MCF 10A (cell line): ENCODE data around the gene FAM210A. TPM values are rescaled to one million over a fixed set of nuclear protein-coding genes. Genes with fewer than 3 reads are reported as not detected.

Source experiments
- BruUV-seq: library from RNA; stranded (reverse); fragments of 400-500 nt; replicated peaks from 2 replicates; lab custom pipeline; 2021; lab: Mats Ljungman, UMichigan
- CTCF ChIA-PET: fragments of 300-600 bp; sonication (Branson Sonifier 250); formaldehyde crosslinking; extraction: SDS; loops from one replicate; lab custom pipeline; 2021; ENCODE audit warnings: antibody characterized with exemption, inconsistent platforms; lab: Yijun Ruan, JAX
- POLR2A ChIA-PET: fragments of 300-600, 350-650 bp; sonication (Branson Sonifier 250); formaldehyde crosslinking; extraction: SDS; loops from one replicate; lab custom pipeline; 2020; ENCODE audit warnings: antibody characterized with exemption, inconsistent platforms; lab: Yijun Ruan, JAX
- DNase-seq: peaks from one replicate; pipeline ENCODE4 v3.0.0-alpha.2; 2018; ENCODE audit not compliant: unreplicated experiment
- H3K27ac Mint-ChIP-seq: one replicate; pipeline ENCODE4 v1.8.0; 2022; ENCODE audit warnings: mild to moderate bottlenecking, low read depth, mixed read lengths; ENCODE audit not compliant: unreplicated experiment
- H3K27me3 Mint-ChIP-seq: one replicate; pipeline ENCODE4 v1.8.0; 2022; ENCODE audit warnings: mixed read lengths; ENCODE audit not compliant: insufficient read depth, unreplicated experiment
- H3K36me3 Mint-ChIP-seq: one replicate; pipeline ENCODE4 v1.8.0; 2022; ENCODE audit warnings: mild to moderate bottlenecking, moderate library complexity, mixed read lengths; ENCODE audit not compliant: insufficient read depth, unreplicated experiment
- H3K4me1 Mint-ChIP-seq: one replicate; pipeline ENCODE4 v1.8.0; 2022; ENCODE audit warnings: mixed read lengths; ENCODE audit not compliant: insufficient read depth, unreplicated experiment
- H3K4me3 Mint-ChIP-seq: one replicate; pipeline ENCODE4 v1.8.0; 2022; ENCODE audit warnings: mild to moderate bottlenecking, moderate library complexity, mixed read lengths; ENCODE audit not compliant: unreplicated experiment
- H3K9me3 Mint-ChIP-seq: one replicate; pipeline ENCODE4 v1.8.0; 2022; ENCODE audit warnings: mixed read lengths; ENCODE audit not compliant: unreplicated experiment
- CTCF ChIP-seq: fragments of 200-600 bp; IDR thresholded peaks from one replicate; pipeline ENCODE4 v1.8.0; 2022; ENCODE audit warnings: antibody characterized with exemption, mild to moderate bottlenecking; ENCODE audit not compliant: unreplicated experiment
- intact Hi-C: fragments of 100-400 bp; cut with micrococcal nuclease; formaldehyde crosslinking; loops from 2 replicates; pipeline ENCODE4 v1.14.1; 2022
- total RNA-seq: library from RNA; stranded (reverse); gene quantifications from 2 replicates; pipeline ENCODE4 v1.2.3, GENCODE V29; 2022

FAM210A gene
- total RNA-seq, 1 experiment from 2014 or later, result 31.2 TPM

GRCh38 chr18:13649397-13650390, 76.7 kb downstream of the FAM210A start:
- CTCF ChIA-PET, result no interaction called here
- Mint-ChIP-seq H3K9me3 (no peaks in the 10 kb centered on the region), H3K4me1 (no peaks in the 10 kb centered on the region), H3K27ac (no peak overlapping the region), H3K27me3 (peaks cover 8% of the 10 kb centered on the region), H3K4me3 (no peak overlapping the region), H3K36me3 (no peaks in the 10 kb centered on the region)
- POLR2A ChIA-PET, result no interaction called here
- DNase-seq, result no peak
- BruUV-seq, result no TSS peak
- intact Hi-C loops, result no loop called here
- TF ChIP-seq CTCF, result no peak

- no peak for TF ChIP-seq CTCF
- Mint-ChIP-seq H3K4me3 (no peak overlapping the region), H3K9me3 (no peaks in the 10 kb centered on the region), H3K4me1 (no peaks in the 10 kb centered on the region), H3K27me3 (peaks cover 12% of the 10 kb centered on the region), H3K36me3 (no peaks in the 10 kb centered on the region), H3K27ac (no peak overlapping the region)
- ChIA-PET POLR2A (interaction anchor here (0.6 kb wide), 1 partner anchor 80 kb away, joined by 3 read pairs; no protein-coding TSS in a partner anchor), CTCF (no interaction called here)
- BruUV-seq, result no TSS peak
- intact Hi-C loops, result no loop called here
- DNase-seq, result no peak
Observed at GRCh38 chr18:13647761-13648160, 78.6 kb downstream of the FAM210A start.

- intact Hi-C loops, result no loop called here
- CTCF ChIA-PET, result no interaction called here
- Mint-ChIP-seq H3K27ac (no peak overlapping the region), H3K4me1 (no peaks in the 10 kb centered on the region), H3K9me3 (no peaks in the 10 kb centered on the region), H3K4me3 (no peak overlapping the region), H3K27me3 (peaks cover 12% of the 10 kb centered on the region), H3K36me3 (no peaks in the 10 kb centered on the region)
- no peak for TF ChIP-seq CTCF
- no peak for DNase-seq
- BruUV-seq, result no TSS peak
- POLR2A ChIA-PET, result no interaction called here
Observed at GRCh38 chr18:13646633-13647032, 79.7 kb downstream of the FAM210A start.

- ChIA-PET POLR2A (no interaction called here), CTCF (interaction anchor here (0.6 to 1.2 kb wide), 2 partner anchors 168 to 183 kb away, joined by 3 read pairs; no protein-coding TSS in a partner anchor)
- H3K27me3 Mint-ChIP-seq, result peaks cover 12% of the 10 kb centered on the region
- TF ChIP-seq CTCF, result no peak
- peaks cover 9% of the 10 kb centered on the region for H3K9me3 Mint-ChIP-seq
- no peak overlapping the region for H3K27ac Mint-ChIP-seq
- H3K4me3 Mint-ChIP-seq, result no peak overlapping the region
- no TSS peak for BruUV-seq
- H3K36me3 Mint-ChIP-seq, result no peaks in the 10 kb centered on the region
- intact Hi-C loops, result no loop called here
- no peak for DNase-seq
- H3K4me1 Mint-ChIP-seq, result no peaks in the 10 kb centered on the region
Observed at GRCh38 chr18:13645093-13645492, 81.3 kb downstream of the FAM210A start.
